HG03378 (cell line): ENCODE results near the gene TOP2A.

Experiments used
- ATAC-seq: cut with Tn5 transposase; IDR thresholded peaks from one replicate; pipeline ENCODE4 v1.9.1; 2021; ENCODE audit warnings: mild to moderate bottlenecking, moderate library complexity; ENCODE audit not compliant: unreplicated experiment

The TOP2A gene

GRCh38 chr17:40452921-40453378 is 35.3 kb upstream of the TOP2A start:
- no peak for ATAC-seq

DNA sequence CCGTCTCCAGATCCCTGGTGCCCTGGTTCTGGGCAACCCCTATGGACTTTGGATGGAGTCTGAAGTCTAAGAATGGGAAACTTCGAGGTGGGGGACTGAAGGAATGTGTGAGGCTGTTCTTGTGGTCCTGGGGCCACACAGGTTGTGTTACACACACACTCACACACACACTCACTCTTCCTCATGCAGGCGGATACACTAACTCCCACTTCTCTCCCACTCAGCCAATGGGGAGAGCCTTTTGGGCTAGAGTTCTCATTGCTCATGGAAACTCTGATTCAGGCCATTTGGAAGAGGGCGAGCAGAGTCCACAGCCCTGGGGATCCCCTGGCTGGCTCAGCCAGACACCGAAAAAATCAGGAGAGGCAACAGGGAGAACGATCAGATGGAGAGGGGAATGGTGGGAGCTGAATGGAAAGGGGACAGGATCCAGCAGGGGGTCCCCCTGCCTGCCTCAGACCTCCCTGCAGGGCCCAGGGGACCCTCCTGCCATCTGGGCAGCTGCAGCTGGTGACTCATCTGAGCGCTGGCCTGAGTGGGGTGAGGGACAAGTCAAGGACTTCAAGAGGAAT is 34.6 kb upstream of the TOP2A start:
- no peak for ATAC-seq

- ATAC-seq: no peak
Observed at GRCh38 chr17:40451420-40451819, 33.7 kb upstream of the TOP2A start.

- no peak for ATAC-seq
Observed at GRCh38 chr17:40450175-40450574, 32.5 kb upstream of the TOP2A start.

DNA sequence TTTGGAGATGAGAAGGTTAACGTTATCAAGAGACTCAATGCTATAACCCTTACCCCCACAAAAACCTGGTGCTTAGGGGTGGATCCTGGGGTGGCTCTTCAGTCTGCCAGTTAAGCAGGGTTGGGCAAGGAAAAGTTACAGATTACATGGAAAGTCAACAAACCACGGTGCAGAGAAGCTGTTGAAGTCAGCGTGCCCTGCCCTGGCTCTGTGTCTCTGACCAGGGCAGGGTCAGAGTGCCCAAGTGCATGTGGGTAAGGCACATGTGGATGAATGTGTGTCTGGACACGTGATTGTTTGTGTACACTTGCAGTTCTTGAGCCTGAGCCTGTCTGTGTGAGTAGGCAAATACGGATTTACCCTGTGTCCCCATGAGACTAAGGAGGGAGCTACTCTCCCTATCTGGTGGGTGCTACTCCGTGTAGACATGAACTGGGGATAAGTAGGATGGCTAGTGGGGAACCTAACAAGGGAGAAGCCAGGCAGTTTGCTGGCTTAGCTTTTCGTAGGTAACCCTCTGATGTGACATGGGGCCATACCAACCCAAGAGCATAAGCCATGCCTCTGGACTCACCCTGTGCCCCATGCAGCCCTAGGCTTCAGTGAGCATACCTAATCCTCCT is 31.1 kb upstream of the TOP2A start:
- no peak for ATAC-seq

DNA sequence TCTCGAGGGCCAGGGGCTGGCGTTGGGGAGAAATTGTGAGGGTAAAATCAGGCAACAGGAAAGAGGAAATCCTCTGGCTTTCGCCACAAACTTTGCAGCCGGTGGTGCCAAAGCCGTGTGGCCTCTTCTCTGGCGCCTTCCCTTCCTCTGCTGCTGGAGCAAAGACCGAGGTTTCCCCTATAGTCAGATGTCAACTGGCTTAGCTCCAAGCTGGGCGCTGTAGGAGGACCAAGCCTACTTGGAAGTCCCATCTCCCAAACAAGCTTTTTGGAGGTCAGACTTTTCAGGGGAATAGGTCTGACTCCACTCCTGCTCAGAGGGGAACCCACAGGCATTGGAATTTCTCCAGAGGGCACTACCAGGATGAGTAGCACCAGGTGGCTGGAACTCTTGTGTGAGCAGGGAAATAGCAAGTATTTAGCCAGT is 30.5 kb upstream of the TOP2A start:
- no peak for ATAC-seq

- ATAC-seq: no peak
Observed at GRCh38 chr17:40447806-40448205, 30.1 kb upstream of the TOP2A start.

DNA sequence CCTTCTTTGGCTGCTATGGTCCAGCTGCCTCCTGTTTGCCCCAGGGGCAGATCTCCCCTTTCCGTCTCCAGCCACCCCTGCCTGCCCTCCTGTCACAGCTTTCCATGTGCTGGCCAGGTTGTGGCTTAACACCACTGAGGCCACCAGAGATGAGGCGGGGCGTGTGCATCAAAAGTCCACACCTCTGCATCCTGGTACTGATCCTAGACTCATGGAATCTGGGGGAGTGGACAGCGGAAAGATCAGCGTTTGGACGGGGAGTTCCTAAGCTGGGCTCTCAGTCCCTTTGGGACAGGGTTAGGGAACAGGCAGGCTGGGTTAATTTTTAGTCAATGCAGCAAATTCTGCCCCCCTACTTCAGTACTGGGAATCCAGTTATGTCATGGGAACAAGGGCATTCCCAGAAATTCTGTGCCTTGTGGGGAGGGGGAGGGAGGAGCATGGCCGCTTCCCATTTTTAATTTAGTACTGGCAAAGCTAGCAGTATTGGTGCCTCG is 29.5 kb upstream of the TOP2A start:
- ATAC-seq: no peak

DNA sequence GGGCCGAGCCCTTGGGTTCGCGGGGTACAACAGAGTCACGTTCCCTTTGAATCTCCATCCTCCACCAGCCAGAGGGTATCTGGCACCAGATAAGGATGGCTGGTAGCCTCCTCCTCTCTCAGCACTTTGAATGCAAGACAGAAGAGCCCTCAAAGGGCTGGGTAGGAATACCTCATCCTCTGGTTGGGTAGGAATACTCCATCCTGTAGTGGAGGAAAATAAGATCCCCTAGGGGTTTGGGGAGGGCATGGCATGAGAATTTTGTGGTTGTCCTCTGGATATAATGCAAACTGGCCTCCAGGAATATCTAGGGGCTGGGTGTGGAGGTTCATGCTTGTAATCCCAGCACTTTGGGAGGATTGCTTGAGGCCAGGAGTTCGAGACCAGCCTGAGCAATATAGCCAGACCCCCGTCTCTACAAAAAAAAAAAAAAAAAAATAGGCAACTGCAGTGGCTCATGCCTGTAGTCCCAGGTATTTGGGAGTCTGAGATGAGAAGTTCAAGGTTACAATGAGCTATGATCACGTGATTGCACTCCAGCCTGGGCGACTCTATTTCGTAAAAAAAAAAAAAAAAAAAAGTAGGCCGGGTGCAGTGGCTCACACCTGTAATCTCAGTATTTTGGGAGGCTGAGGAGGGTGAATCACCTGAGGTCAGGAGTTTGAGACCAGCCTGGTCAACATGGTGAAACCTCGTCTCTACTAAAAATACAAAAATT is 28.2 kb upstream of the TOP2A start:
- no peak for ATAC-seq

- no peak for ATAC-seq
Observed at GRCh38 chr17:40443988-40444899, 26.5 kb upstream of the TOP2A start.

- no peak for ATAC-seq
Observed at GRCh38 chr17:40443196-40443987, 25.7 kb upstream of the TOP2A start, which contains the start of gene IGFBP4. Gene IGFBP4, plus strand, starts transcription at chr17:40443450. Its CDS starts 286 bp downstream, at chr17:40443736.

GRCh38 chr17:40442392-40443195 is 24.9 kb upstream of the TOP2A start:
- ATAC-seq: no peak

DNA sequence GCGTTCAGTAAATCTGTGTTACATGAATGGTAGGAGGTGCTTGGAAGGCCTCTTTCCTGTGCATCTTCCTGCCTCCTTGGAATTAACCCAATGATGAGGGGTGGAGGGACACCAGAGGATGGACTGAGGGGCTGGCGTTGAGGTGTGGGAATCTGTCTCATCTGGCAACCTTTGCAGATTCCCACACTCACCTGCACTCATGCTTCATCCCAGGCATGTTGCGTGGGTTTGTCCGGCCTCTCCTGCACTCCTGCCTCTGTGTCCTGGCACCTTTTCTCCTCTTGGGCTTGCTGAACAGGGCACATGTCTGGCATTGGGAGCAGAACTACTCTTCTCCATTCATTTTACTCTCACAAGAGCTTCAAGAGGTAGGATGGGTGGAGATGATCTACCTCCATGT is 22.5 kb upstream of the TOP2A start:
- ATAC-seq: no peak

DNA sequence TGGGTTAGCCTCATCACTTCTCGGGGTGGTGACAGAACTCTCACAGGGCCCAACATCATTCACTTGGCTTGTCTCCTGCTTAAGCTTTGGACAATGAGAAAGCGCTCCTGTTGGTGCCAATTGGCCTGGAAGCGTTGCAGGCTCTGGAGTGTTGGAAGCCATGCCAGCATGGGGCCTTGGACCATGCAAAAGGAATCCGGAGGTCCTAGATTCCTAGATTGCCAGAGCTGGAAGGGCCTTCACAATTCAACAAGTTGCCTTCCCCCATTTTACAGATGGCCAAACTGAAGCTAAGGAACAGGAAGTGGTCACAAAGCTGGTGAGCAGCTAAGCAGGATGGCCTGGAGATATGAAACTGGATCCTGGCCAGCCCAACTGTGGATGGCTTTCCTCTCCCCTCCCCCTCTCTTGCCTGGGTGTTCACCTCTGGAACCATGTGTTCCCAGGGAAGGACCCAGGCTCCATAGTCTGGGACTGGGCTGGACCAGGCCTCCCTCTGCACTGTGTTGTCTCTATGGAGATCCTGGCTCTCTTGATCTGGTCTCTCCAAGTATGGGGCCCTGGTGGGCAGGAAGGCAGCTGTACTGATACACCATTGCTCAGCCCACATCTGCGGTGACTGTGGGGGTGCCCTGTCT is 19.5 kb upstream of the TOP2A start:
- no peak for ATAC-seq

DNA sequence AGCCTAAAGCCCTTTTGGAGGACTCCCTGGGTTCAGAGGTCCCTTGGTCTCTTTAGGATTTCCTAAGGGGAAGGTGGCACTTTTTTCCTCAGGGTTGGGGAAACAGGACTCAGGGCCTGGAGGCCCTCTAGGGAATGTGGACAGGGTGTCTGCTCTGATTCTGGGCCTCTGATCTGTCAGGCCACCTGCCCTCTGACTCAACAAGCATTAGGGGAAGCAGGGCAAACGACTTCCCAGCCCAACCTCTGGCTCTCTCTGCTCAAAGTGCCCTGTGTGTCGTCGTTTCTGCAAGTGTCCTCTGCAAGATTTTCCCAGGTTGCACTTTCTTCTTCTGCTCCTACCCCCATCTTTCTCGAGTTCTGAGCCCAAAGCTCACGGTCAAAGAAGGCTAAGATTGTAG is 18.9 kb upstream of the TOP2A start:
- ATAC-seq: no peak

DNA sequence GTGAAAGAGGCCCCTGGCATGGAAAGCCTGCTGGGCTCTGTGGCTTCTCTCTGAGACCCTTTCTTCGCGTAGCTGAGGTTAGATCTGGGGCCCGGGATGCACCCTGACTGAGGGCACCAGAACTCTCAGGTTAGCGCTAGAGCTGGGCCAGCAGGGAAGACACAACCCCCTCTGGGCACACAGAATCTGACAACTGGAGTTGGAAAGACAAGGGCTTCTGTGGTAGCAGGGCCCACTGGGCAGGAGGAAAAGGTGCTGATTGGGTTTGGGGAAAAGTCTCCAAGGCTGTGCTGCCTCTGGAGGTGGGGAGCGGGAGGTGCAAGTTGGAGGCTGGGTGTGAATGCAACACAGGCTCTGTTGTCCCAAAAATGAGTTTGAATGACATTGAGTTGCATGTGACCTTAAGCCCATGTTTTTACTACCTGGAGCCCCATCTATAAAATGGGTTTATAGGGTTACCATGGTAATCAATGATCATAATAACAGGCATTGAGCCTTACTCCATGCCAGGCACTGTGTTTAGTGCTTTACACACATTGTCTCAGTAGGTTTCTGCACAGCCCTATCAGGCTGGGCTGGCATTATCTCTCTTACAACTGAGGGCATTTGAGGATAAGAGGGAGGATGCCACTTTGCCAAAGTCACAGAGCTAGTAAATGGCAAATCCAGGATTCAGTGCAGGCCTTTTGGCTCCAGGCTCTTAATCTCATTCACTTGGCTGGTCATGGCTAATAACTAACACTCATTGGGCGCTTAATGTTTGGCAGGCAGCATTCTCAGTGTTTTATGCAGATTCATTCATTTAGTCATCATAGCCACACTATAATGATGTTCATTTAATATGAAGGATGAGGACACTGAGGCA is 16.1 kb upstream of the TOP2A start:
- ATAC-seq: no peak

- ATAC-seq: no peak
Observed at GRCh38 chr17:40432864-40433528, 15.3 kb upstream of the TOP2A start.
